ENCODE measurements around the gene NATD1.

DNA sequence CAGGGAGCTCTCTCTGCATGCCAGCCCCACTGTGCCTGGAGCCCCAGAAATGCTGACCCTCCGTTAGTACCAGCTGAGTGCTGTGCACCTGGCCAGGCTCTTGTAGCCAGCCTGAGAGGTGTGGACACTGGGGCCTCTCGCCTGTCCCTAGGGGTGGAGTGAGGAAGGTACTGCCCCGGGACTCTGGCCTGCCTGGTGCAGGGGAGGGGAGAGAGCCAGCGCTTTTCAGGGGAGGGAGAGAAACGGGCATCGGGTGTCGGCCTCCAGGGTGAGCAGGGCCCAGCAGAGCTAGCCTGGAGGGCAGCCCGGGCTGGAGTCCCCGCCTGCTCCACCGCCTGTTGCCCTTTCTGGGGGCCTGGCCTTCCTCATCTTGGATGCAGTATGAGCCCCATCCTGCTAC, 44.4 kb upstream of the NATD1 start:
- TF ChIP-seq, protein P1, sequence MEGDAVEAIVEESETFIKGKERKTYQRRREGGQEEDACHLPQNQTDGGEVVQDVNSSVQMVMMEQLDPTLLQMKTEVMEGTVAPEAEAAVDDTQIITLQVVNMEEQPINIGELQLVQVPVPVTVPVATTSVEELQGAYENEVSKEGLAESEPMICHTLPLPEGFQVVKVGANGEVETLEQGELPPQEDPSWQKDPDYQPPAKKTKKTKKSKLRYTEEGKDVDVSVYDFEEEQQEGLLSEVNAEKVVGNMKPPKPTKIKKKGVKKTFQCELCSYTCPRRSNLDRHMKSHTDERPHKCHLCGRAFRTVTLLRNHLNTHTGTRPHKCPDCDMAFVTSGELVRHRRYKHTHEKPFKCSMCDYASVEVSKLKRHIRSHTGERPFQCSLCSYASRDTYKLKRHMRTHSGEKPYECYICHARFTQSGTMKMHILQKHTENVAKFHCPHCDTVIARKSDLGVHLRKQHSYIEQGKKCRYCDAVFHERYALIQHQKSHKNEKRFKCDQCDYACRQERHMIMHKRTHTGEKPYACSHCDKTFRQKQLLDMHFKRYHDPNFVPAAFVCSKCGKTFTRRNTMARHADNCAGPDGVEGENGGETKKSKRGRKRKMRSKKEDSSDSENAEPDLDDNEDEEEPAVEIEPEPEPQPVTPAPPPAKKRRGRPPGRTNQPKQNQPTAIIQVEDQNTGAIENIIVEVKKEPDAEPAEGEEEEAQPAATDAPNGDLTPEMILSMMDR (IDR thresholded peaks at IDR 0.05; ENCODE audit: low read depth, low read length), result no peak
- TF ChIP-seq EZH2phosphoT487 (IDR thresholded peaks at IDR 0.05; ENCODE audit: low read depth), result no peak
